HCT116 (cell line): ENCODE measurements around the gene CYGB. TPM values are rescaled to one million over a fixed set of nuclear protein-coding genes. Genes with fewer than 3 reads are reported as not detected.

Experiments
- ATAC-seq: fragments of 200-7000 bp; cut with Tn5 transposase; 2 replicates; pipeline ENCODE4 v1.9.1; 2020; ENCODE audit warnings: mild to moderate bottlenecking, moderate library complexity
- BruUV-seq: library from RNA; stranded (reverse); fragments of 400-500 nt; replicated peaks from 2 replicates; lab custom pipeline; 2021; lab: Mats Ljungman, UMichigan
- CTCF ChIA-PET: fragments of 300-600 bp; sonication (Branson Sonifier 250); formaldehyde crosslinking; loops from one replicate; lab custom pipeline; 2021; ENCODE audit warnings: antibody characterized with exemption; lab: Charles Lee
- POLR2A ChIA-PET: fragments of 300-600, 350-600 bp; sonication (Branson Sonifier 250); formaldehyde crosslinking; loops from one replicate; lab custom pipeline; 2021; ENCODE audit warnings: antibody characterized with exemption; lab: Charles Lee
- RAD21 ChIA-PET, 2 experiments: fragments of 300-600 bp; sonication (Branson Sonifier 250); formaldehyde crosslinking; loops; one replicate each; lab custom pipeline; 2023; ENCODE audit warnings: low total read pairs in 2 of 2; ENCODE audit not compliant: uncharacterized antibody in 2 of 2, unreplicated experiment in 2 of 2, low non-redundant PET in 1 of 2; lab: Charles Lee
- DNase-seq: peaks from one replicate; pipeline ENCODE4 v3.0.0-alpha.2; 2010; ENCODE audit warnings: low read depth, low spot score
- H2AFZ ChIP-seq: fragments of 200-600 bp; shearing (Covaris generic), sonication (generic); 2 replicates; pipeline ENCODE4 v1.6.1; 2017; ENCODE audit warnings: low read depth, mixed run types, mixed read lengths, antibody characterized with exemption, low read length; ENCODE audit not compliant: poor library complexity, severe bottlenecking
- H3K27ac ChIP-seq: 2 replicates; pipeline ENCODE4 v1.5.1; 2012; ENCODE audit warnings: low read depth, low read length
- H3K27me3 ChIP-seq: fragments of 200-600 bp; sonication (generic); 2 replicates; pipeline ENCODE4 v1.6.1; 2016; ENCODE audit warnings: mixed run types, low read length, mixed read lengths; ENCODE audit not compliant: insufficient read depth
- H3K36me3 ChIP-seq, 2 experiments: fragments of 200-500 bp in 1 of 2; fragments of 200-600 bp in 1 of 2; sonication (Bioruptor generic) in 1 of 2; sonication (generic) in 1 of 2; 2 replicates each; pipeline versions ENCODE4 v1.5.1 to v1.6.1; 2014 to 2016; ENCODE audit warnings: low read length in 2 of 2, inconsistent platforms in 1 of 2, mixed read lengths in 1 of 2, mixed run types in 1 of 2; ENCODE audit not compliant: insufficient read depth in 2 of 2, control insufficient read depth in 1 of 2
- H3K4me1 ChIP-seq, 2 experiments: fragments of 200-600 bp in 1 of 2; sonication (generic) in 1 of 2; 2 replicates each; pipeline versions ENCODE4 v1.5.1 to v1.6.1; 2012 to 2017; ENCODE audit warnings: low read length in 2 of 2, inconsistent platforms in 1 of 2, mild to moderate bottlenecking in 1 of 2, mixed read lengths in 1 of 2, mixed run types in 1 of 2, moderate library complexity in 1 of 2; ENCODE audit not compliant: insufficient read depth in 2 of 2, control insufficient read depth in 1 of 2
- H3K4me2 ChIP-seq: fragments of 200-600 bp; sonication (generic); 2 replicates; pipeline ENCODE4 v1.6.1; 2017; ENCODE audit warnings: mixed run types, low read length, mixed read lengths
- H3K4me3 ChIP-seq, 2 experiments: fragments of 200-600 bp in 1 of 2; sonication (generic) in 1 of 2; replicated peaks in 1 of 2; 2 replicates each; pipeline ENCODE4 v1.5.1; 2011 to 2016; ENCODE audit warnings: low read length in 2 of 2, control low read depth in 1 of 2, low read depth in 1 of 2, mild to moderate bottlenecking in 1 of 2, mixed read lengths in 1 of 2, mixed run types in 1 of 2
- H3K79me2 ChIP-seq: fragments of 200-600 bp; sonication (generic); 2 replicates; pipeline ENCODE4 v1.6.1; 2017; ENCODE audit warnings: mild to moderate bottlenecking, mixed run types, low read length, moderate library complexity, mixed read lengths; ENCODE audit not compliant: insufficient read depth
- H3K9ac ChIP-seq: fragments of 200-600 bp; sonication (generic); 2 replicates; pipeline ENCODE4 v1.6.1; 2016; ENCODE audit warnings: low read length, mixed read lengths
- H3K9me2 ChIP-seq: fragments of 200-600 bp; sonication (generic), shearing (Covaris generic); 2 replicates; pipeline ENCODE4 v1.6.1; 2017; ENCODE audit warnings: mixed run types, mild to moderate bottlenecking, moderate library complexity; ENCODE audit not compliant: insufficient read depth
- H3K9me3 ChIP-seq, 2 experiments: fragments of 200-500 bp in 1 of 2; fragments of 200-600 bp in 1 of 2; sonication (Bioruptor generic) in 1 of 2; sonication (generic) in 1 of 2; 2 replicates each; pipeline ENCODE4 v1.6.1; 2014 to 2017; ENCODE audit warnings: low read length in 2 of 2, mixed read lengths in 2 of 2, inconsistent platforms in 1 of 2, low read depth in 1 of 2, mild to moderate bottlenecking in 1 of 2, mixed run types in 1 of 2, moderate library complexity in 1 of 2; ENCODE audit not compliant: control insufficient read depth in 1 of 2, insufficient read depth in 1 of 2
- H4K20me1 ChIP-seq: fragments of 200-600 bp; sonication (generic), shearing (Covaris generic); 2 replicates; pipeline ENCODE4 v1.6.1; 2017; ENCODE audit warnings: mixed run types, mild to moderate bottlenecking, moderate library complexity; ENCODE audit not compliant: insufficient read depth
- ATF3 ChIP-seq: IDR thresholded peaks from 2 replicates; pipeline ENCODE4 v1.6.1; 2012
- CEBPB ChIP-seq: IDR thresholded peaks from 2 replicates; pipeline ENCODE4 v1.6.1; 2012; ENCODE audit warnings: low read depth
- EGR1 ChIP-seq: IDR thresholded peaks from 2 replicates; pipeline ENCODE4 v1.6.1; 2012; ENCODE audit warnings: low read depth
- ELF1 ChIP-seq: IDR thresholded peaks from 2 replicates; pipeline ENCODE4 v1.6.1; 2012; ENCODE audit warnings: low read depth, borderline replicate concordance
- EZH2 ChIP-seq: fragments of 200-600 bp; sonication (generic); IDR thresholded peaks from 2 replicates; pipeline ENCODE4 v1.6.1; 2017; ENCODE audit warnings: antibody characterized with exemption, mixed run types
- EZH2phosphoT487 ChIP-seq: fragments of 200-600 bp; IDR thresholded peaks from 2 replicates; pipeline ENCODE4 v1.6.1; 2018; ENCODE audit warnings: antibody characterized with exemption, borderline replicate concordance
- MAX ChIP-seq: IDR thresholded peaks from 2 replicates; pipeline ENCODE4 v1.6.1; 2012
- POLR2A ChIP-seq: IDR thresholded peaks from 2 replicates; pipeline ENCODE4 v1.7.0; 2011; ENCODE audit warnings: borderline replicate concordance; ENCODE audit not compliant: insufficient read depth, insufficient read length; ENCODE audit errors: extremely low read depth
- POLR2AphosphoS5 ChIP-seq: IDR thresholded peaks from 2 replicates; pipeline ENCODE4 v1.6.1; 2011; ENCODE audit warnings: mild to moderate bottlenecking, low read depth, low read length, moderate library complexity
- SIN3A ChIP-seq: IDR thresholded peaks from 2 replicates; pipeline ENCODE4 v1.6.1; 2012; ENCODE audit warnings: low read depth
- TCF7L2 ChIP-seq: IDR thresholded peaks from 2 replicates; pipeline ENCODE4 v1.7.0; 2011; ENCODE audit warnings: borderline replicate concordance, inconsistent platforms; ENCODE audit not compliant: insufficient read depth, insufficient read length; ENCODE audit errors: extremely low read depth
- ZFX ChIP-seq: fragments of 450-650 bp; IDR thresholded peaks from 2 replicates; pipeline ENCODE4 v1.6.1; 2017
- ZNF274 ChIP-seq: fragments of 200-500 bp; sonication (Bioruptor generic); IDR thresholded peaks from 2 replicates; pipeline ENCODE4 v1.6.1; 2014; ENCODE audit warnings: mild to moderate bottlenecking, low read depth, low read length, inconsistent platforms
- intact Hi-C: fragments of 100-400 bp; cut with micrococcal nuclease; formaldehyde crosslinking; loops from 2 replicates; pipeline ENCODE4 v1.10.0; 2022
- total RNA-seq: library from RNA; stranded (reverse); gene quantifications from one replicate; pipeline ENCODE4 v1.2.1, GENCODE V29; 2021; ENCODE audit not compliant: unreplicated experiment
- TF ChIP-seq, protein P1 (sequence below): IDR thresholded peaks from 2 replicates; pipeline ENCODE4 v1.6.1; 2011; ENCODE audit warnings: mild to moderate bottlenecking, low read length, moderate library complexity; ENCODE audit not compliant: insufficient replicate concordance; ENCODE audit errors: extremely low read depth

Gene CYGB
- total RNA-seq, 1 experiment from 2014 or later = 0.66 TPM

DNA sequence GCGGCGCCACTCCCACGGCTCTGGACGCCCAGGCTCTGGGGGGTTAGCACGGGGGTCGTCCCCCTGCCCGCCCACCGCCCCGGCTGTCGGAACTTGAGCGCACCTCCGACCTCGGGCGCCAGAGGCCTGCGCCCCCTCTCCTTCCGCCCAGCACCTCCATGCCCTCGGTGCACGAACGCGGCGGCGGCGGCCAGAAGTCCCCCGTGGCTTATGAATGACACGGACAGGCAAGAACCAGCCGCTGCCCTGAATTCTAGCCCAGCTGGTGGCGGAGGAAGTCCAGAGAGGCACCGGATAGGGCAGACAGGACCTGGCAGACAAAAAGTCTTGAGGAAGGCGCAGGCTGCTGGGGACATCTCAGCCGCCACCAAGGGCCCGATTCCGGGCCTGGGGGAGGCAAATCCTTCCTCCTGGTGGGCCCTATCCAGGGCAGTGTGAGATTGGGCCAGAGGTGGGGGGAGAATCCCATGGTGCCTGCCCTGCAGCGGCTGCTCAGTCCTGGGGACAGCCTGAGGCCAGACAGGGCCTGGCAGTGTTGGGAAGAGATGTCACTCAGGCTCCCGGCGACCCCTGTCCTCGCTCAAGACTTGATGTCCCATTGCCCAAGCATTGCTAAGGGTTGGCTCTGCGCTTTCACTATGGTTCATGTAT lies 897 bp upstream of the CYGB start:
- DNase-seq = no peak
- TF ChIP-seq SIN3A (no peak), ELF1 (no peak), POLR2A (no peak), CEBPB (no peak), ATF3 (no peak), EGR1 (no peak), EZH2phosphoT487 (no peak), MAX (no peak), ZNF274 (no peak), POLR2AphosphoS5 (no peak), TCF7L2 (no peak), ZFX (no peak), EZH2 (no peak)
- TF ChIP-seq, protein P1, sequence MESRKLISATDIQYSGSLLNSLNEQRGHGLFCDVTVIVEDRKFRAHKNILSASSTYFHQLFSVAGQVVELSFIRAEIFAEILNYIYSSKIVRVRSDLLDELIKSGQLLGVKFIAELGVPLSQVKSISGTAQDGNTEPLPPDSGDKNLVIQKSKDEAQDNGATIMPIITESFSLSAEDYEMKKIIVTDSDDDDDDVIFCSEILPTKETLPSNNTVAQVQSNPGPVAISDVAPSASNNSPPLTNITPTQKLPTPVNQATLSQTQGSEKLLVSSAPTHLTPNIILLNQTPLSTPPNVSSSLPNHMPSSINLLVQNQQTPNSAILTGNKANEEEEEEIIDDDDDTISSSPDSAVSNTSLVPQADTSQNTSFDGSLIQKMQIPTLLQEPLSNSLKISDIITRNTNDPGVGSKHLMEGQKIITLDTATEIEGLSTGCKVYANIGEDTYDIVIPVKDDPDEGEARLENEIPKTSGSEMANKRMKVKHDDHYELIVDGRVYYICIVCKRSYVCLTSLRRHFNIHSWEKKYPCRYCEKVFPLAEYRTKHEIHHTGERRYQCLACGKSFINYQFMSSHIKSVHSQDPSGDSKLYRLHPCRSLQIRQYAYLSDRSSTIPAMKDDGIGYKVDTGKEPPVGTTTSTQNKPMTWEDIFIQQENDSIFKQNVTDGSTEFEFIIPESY = no peak
- Histone ChIP-seq H3K9ac (no peak overlapping the region), H3K4me3 (no peak overlapping the region), H3K9me2 (no peaks in the 10 kb centered on the region), H3K9me3 (no peaks in the 10 kb centered on the region), H4K20me1 (no peaks in the 10 kb centered on the region), H3K27me3 (no peaks in the 10 kb centered on the region), H2AFZ (no peak overlapping the region), H3K4me1 (peaks cover 8 to 16% of the 10 kb centered on the region in 2 experiments), H3K27ac (no peak overlapping the region), H3K4me2 (no peak overlapping the region), H3K79me2 (no peaks in the 10 kb centered on the region), H3K36me3 (no peaks in the 10 kb centered on the region)
- no TSS peak for BruUV-seq
- RAD21 ChIA-PET = no interaction called here
- POLR2A ChIA-PET = no interaction called here
- intact Hi-C loops = no loop called here
- ATAC-seq = no peak
- CTCF ChIA-PET = interaction anchor here (2.7 kb wide), 1 partner anchor 85 kb away, joined by 11 read pairs; no protein-coding TSS in a partner anchor
